Fibroblast of mammary gland (primary cell): ENCODE measurements around the gene ADGB.
A peak's percentile ranks its signal among the peaks of the same experiment; 100 is the strongest.

Experiments
- DNase-seq: peaks from one replicate; pipeline ENCODE4 v3.0.0-alpha.2; 2010; ENCODE audit warnings: low read depth
- H3K4me3 ChIP-seq: 2 replicates; pipeline ENCODE4 v1.5.1; 2011; ENCODE audit warnings: low read depth, mild to moderate bottlenecking, low read length, moderate library complexity; ENCODE audit not compliant: control insufficient read depth
- CTCF ChIP-seq: conservative IDR thresholded peaks from 2 replicates; pipeline ENCODE4 v1.5.1; 2011; ENCODE audit warnings: low read depth, low read length, inconsistent platforms; ENCODE audit not compliant: control insufficient read depth, insufficient read depth

The ADGB gene

GRCh38 chr6:146613947-146614346 is 15.2 kb downstream of the ADGB start:
- no peak for DNase-seq
- TF ChIP-seq CTCF = no peak
- no peak overlapping the region for H3K4me3 ChIP-seq

- DNase-seq = peak; percentile 8
- no peak for TF ChIP-seq CTCF
- no peak overlapping the region for H3K4me3 ChIP-seq
These were observed 21.9 kb downstream of the ADGB start for GRCh38 chr6:146620655-146621054.

- DNase-seq = no peak
- no peak overlapping the region for H3K4me3 ChIP-seq
- TF ChIP-seq CTCF = no peak
These were observed 29.6 kb downstream of the ADGB start for GRCh38 chr6:146628350-146628749.

GRCh38 chr6:146634022-146634421 is 35.2 kb downstream of the ADGB start:
- TF ChIP-seq CTCF = no peak
- DNase-seq = no peak
- H3K4me3 ChIP-seq = no peak overlapping the region

- no peak for DNase-seq
- no peak overlapping the region for H3K4me3 ChIP-seq
- no peak for TF ChIP-seq CTCF
These were observed 36.4 kb downstream of the ADGB start for GRCh38 chr6:146635165-146635564.

GRCh38 chr6:146636481-146636880 is 37.7 kb downstream of the ADGB start:
- H3K4me3 ChIP-seq = no peak overlapping the region
- no peak for TF ChIP-seq CTCF
- no peak for DNase-seq

- H3K4me3 ChIP-seq = no peak overlapping the region
- no peak for DNase-seq
- no peak for TF ChIP-seq CTCF
These were observed 44.1 kb downstream of the ADGB start for GRCh38 chr6:146642921-146643320.
